Suprapubic skin (tissue), 4 donors: ENCODE measurements around the gene ADGRA1.

Experiments used
- CTCF ChIP-seq, 2 donors: fragments of 200-600 bp in 1 of 2; fragments of 450-650 bp in 1 of 2; sonication (generic) in 1 of 2; IDR thresholded peaks; one replicate each; pipeline ENCODE4 v1.5.1; 2016 to 2019; ENCODE audit warnings: antibody characterized with exemption in 2 of 2, mild to moderate bottlenecking in 1 of 2, moderate library complexity in 1 of 2
- EP300 ChIP-seq: sonication (generic); formaldehyde crosslinking; IDR thresholded peaks from one replicate; pipeline ENCODE4 v1.6.1; 2017; ENCODE audit warnings: antibody characterized with exemption
- POLR2A ChIP-seq, 2 donors: fragments of 450-650 bp; IDR thresholded peaks; one replicate each; pipeline ENCODE4 v1.6.1; 2017; ENCODE audit warnings: antibody characterized with exemption in 2 of 2, mild to moderate bottlenecking in 2 of 2, moderate library complexity in 2 of 2
- POLR2AphosphoS5 ChIP-seq, 3 donors: sonication (generic); formaldehyde crosslinking; IDR thresholded peaks; one replicate each; pipeline ENCODE4 v1.6.1; 2017; ENCODE audit warnings: antibody characterized with exemption in 3 of 3

GRCh38 chr10:133069033-133069525, 18.6 kb upstream of the ADGRA1 start:
- no peak for TF ChIP-seq CTCF (IDR thresholded peaks at IDR 0.05)
- TF ChIP-seq POLR2A (IDR thresholded peaks at IDR 0.05), result no peak
- TF ChIP-seq POLR2AphosphoS5 (IDR thresholded peaks at IDR 0.05), result no peak
- no peak for TF ChIP-seq EP300
